OCI-LY7 (cell line): ENCODE results near the gene TAF13. TPM values are rescaled to one million over a fixed set of nuclear protein-coding genes. Genes with fewer than 3 reads are reported as not detected.

Experiments
- BruUV-seq: library from RNA; stranded (reverse); fragments of 400-500 nt; replicated peaks from 2 replicates; lab custom pipeline; 2021; lab: Mats Ljungman, UMichigan
- CTCF ChIA-PET: fragments of 300-600 bp; sonication (Branson Sonifier 250); formaldehyde crosslinking; loops from one replicate; lab custom pipeline; 2022; ENCODE audit warnings: antibody characterized with exemption; ENCODE audit not compliant: unreplicated experiment; lab: Charles Lee
- POLR2A ChIA-PET: fragments of 300-600 bp; sonication (Branson Sonifier 250); formaldehyde crosslinking; loops from one replicate; lab custom pipeline; 2022; ENCODE audit warnings: antibody characterized with exemption; lab: Charles Lee
- DNase-seq: peaks from one replicate; pipeline ENCODE4 v3.0.0-alpha.2; 2015; ENCODE audit warnings: low spot score
- H2AFZ ChIP-seq: fragments of 200-600 bp; sonication (generic), shearing (Covaris generic); 2 replicates; pipeline ENCODE4 v1.6.1; 2014; ENCODE audit warnings: mild to moderate bottlenecking, antibody characterized with exemption, low read length, moderate library complexity
- H3K27ac ChIP-seq: fragments of 200-600 bp; sonication (generic); 2 replicates; pipeline ENCODE4 v1.5.1; 2014; ENCODE audit warnings: mixed run types, low read depth, mild to moderate bottlenecking, moderate library complexity, low read length, inconsistent platforms; ENCODE audit not compliant: poor library complexity, severe bottlenecking
- H3K36me3 ChIP-seq: fragments of 200-600 bp; sonication (generic); 2 replicates; pipeline ENCODE4 v1.6.1; 2014; ENCODE audit warnings: mild to moderate bottlenecking, antibody characterized with exemption, low read length, moderate library complexity, mixed read lengths; ENCODE audit not compliant: insufficient read depth
- H3K4me1 ChIP-seq: fragments of 200-600 bp; sonication (generic); 2 replicates; pipeline ENCODE4 v1.5.1; 2014; ENCODE audit warnings: mild to moderate bottlenecking, low read length; ENCODE audit not compliant: insufficient read depth, poor library complexity, severe bottlenecking
- H3K4me2 ChIP-seq: fragments of 200-600 bp; sonication (generic); 2 replicates; pipeline ENCODE4 v1.6.1; 2014; ENCODE audit warnings: mild to moderate bottlenecking, low read length
- H3K4me3 ChIP-seq: fragments of 200-600 bp; sonication (generic); 2 replicates; pipeline ENCODE4 v1.5.1; 2014; ENCODE audit warnings: mild to moderate bottlenecking, low read depth, low read length; ENCODE audit not compliant: poor library complexity, severe bottlenecking
- H3K79me2 ChIP-seq: fragments of 200-600 bp; sonication (generic); 2 replicates; pipeline ENCODE4 v1.6.1; 2016; ENCODE audit warnings: low read depth, mild to moderate bottlenecking, low read length, moderate library complexity, mixed read lengths; ENCODE audit not compliant: insufficient read depth
- H3K9me2 ChIP-seq: fragments of 200-600 bp; sonication (generic); 2 replicates; pipeline ENCODE4 v1.6.1; 2016; ENCODE audit warnings: mild to moderate bottlenecking, low read length, mixed read lengths; ENCODE audit not compliant: insufficient read depth
- H3K9me3 ChIP-seq: fragments of 200-600 bp; sonication (generic); 2 replicates; pipeline ENCODE4 v1.6.1; 2014; ENCODE audit warnings: mild to moderate bottlenecking, mixed run types, low read length, mixed read lengths
- H4K20me1 ChIP-seq: fragments of 200-600 bp; sonication (generic); 2 replicates; pipeline ENCODE4 v1.6.1; 2014; ENCODE audit warnings: mild to moderate bottlenecking, antibody characterized with exemption, low read length, moderate library complexity, mixed read lengths; ENCODE audit not compliant: insufficient read depth
- CTCF ChIP-seq: fragments of 200-600 bp; sonication (generic); conservative IDR thresholded peaks from 2 replicates; pipeline ENCODE4 v1.5.1; 2014; ENCODE audit warnings: mild to moderate bottlenecking, antibody characterized with exemption, low read length, moderate library complexity, mixed read lengths
- EZH2phosphoT487 ChIP-seq: fragments of 200-600 bp; sonication (generic); IDR thresholded peaks from 2 replicates; pipeline ENCODE4 v1.6.1; 2018; ENCODE audit warnings: low read depth, borderline replicate concordance, mild to moderate bottlenecking, mixed run types, antibody characterized with exemption, low read length, moderate library complexity, mixed read lengths
- intact Hi-C: fragments of 100-400 bp; cut with micrococcal nuclease; formaldehyde crosslinking; loops from one replicate; pipeline ENCODE4 v1.10.0; 2022; ENCODE audit not compliant: unreplicated experiment
- total RNA-seq, 2 experiments: library from RNA; depleted of rRNA in 1 of 2; stranded (reverse); fragments of >200 nt in 1 of 2; shearing (Covaris generic) in 1 of 2; gene quantifications; 2 replicates each; pipeline ENCODE4 v1.2.3, GENCODE V29; 2014 to 2022

TAF13 gene
- total RNA-seq, 2 experiments from 2014 or later, result 8.3 to 27.2 TPM

GRCh38 chr1:109048335-109048734 is 27.5 kb downstream of the TAF13 start:
- no peaks in the 10 kb centered on the region for H3K4me1 ChIP-seq
- intact Hi-C loops, result no loop called here
- H3K4me3 ChIP-seq, result no peak overlapping the region
- no peak for DNase-seq
- ChIA-PET POLR2A (no interaction called here), CTCF (no interaction called here)
- TF ChIP-seq CTCF (no peak), EZH2phosphoT487 (no peak)
- no peaks in the 10 kb centered on the region for H3K36me3 ChIP-seq
- H2AFZ ChIP-seq, result no peak overlapping the region
- H3K27ac ChIP-seq, result no peak overlapping the region
- no TSS peak for BruUV-seq
- H3K9me3 ChIP-seq, result no peaks in the 10 kb centered on the region
- H3K79me2 ChIP-seq, result no peaks in the 10 kb centered on the region
- no peaks in the 10 kb centered on the region for H4K20me1 ChIP-seq
- H3K9me2 ChIP-seq, result no peaks in the 10 kb centered on the region
- no peak overlapping the region for H3K4me2 ChIP-seq

GRCh38 chr1:109047339-109047738 is 28.5 kb downstream of the TAF13 start:
- no peak overlapping the region for H2AFZ ChIP-seq
- ChIA-PET CTCF (interaction anchor here (0.5 kb wide), 1 partner anchor 10 kb away, joined by 3 read pairs; no protein-coding TSS in a partner anchor), POLR2A (interaction anchor here (0.6 to 1.3 kb wide), 2 partner anchors 13 to 29 kb away, joined by 4 to 5 read pairs; partner anchors contain the start of gene TAF13)
- no peak overlapping the region for H3K4me3 ChIP-seq
- no TSS peak for BruUV-seq
- H3K9me3 ChIP-seq, result no peaks in the 10 kb centered on the region
- intact Hi-C loops, result no loop called here
- DNase-seq, result no peak
- no peaks in the 10 kb centered on the region for H4K20me1 ChIP-seq
- H3K4me1 ChIP-seq, result peaks cover 3% of the 10 kb centered on the region
- H3K27ac ChIP-seq, result no peak overlapping the region
- no peaks in the 10 kb centered on the region for H3K79me2 ChIP-seq
- H3K9me2 ChIP-seq, result no peaks in the 10 kb centered on the region
- TF ChIP-seq CTCF (no peak), EZH2phosphoT487 (no peak)
- H3K36me3 ChIP-seq, result no peaks in the 10 kb centered on the region
- H3K4me2 ChIP-seq, result no peak overlapping the region

GRCh38 chr1:109046671-109047070 is 29.1 kb downstream of the TAF13 start:
- no peaks in the 10 kb centered on the region for H3K36me3 ChIP-seq
- no peaks in the 10 kb centered on the region for H4K20me1 ChIP-seq
- H3K27ac ChIP-seq, result no peak overlapping the region
- peaks cover 4% of the 10 kb centered on the region for H3K4me1 ChIP-seq
- intact Hi-C loops, result no loop called here
- no peaks in the 10 kb centered on the region for H3K9me2 ChIP-seq
- no peak overlapping the region for H3K4me2 ChIP-seq
- TF ChIP-seq CTCF, result no peak
- no peak for TF ChIP-seq EZH2phosphoT487
- ChIA-PET CTCF (interaction anchor here (0.5 kb wide), 1 partner anchor 10 kb away, joined by 3 read pairs; no protein-coding TSS in a partner anchor), POLR2A (interaction anchor here (0.7 to 1.3 kb wide), 4 partner anchors 14 to 566 kb away, joined by 3 to 6 read pairs (median 4); partner anchors contain the start of gene TAF13)
- no peak for DNase-seq
- BruUV-seq, result no TSS peak
- no peaks in the 10 kb centered on the region for H3K79me2 ChIP-seq
- no peaks in the 10 kb centered on the region for H3K9me3 ChIP-seq
- H2AFZ ChIP-seq, result no peak overlapping the region
- H3K4me3 ChIP-seq, result no peak overlapping the region
